Progenitor cell of endocrine pancreas (in vitro differentiated cells): ENCODE data around the gene WFDC6. TPM values are rescaled to one million over a fixed set of nuclear protein-coding genes. Genes with fewer than 3 reads are reported as not detected.
A peak's percentile ranks its signal among the peaks of the same experiment; 100 is the strongest.

Experiments used
- DNase-seq: peaks from one replicate; pipeline ENCODE4 v3.0.0; 2021; ENCODE audit warnings: low spot score; ENCODE audit not compliant: unreplicated experiment
- H3K27ac Mint-ChIP-seq: 2 replicates; pipeline ENCODE4 v1.8.0; 2021; ENCODE audit warnings: mild to moderate bottlenecking, moderate library complexity, mixed read lengths
- H3K27me3 Mint-ChIP-seq: 2 replicates; pipeline ENCODE4 v1.8.0; 2021; ENCODE audit warnings: mixed read lengths
- H3K36me3 Mint-ChIP-seq: 2 replicates; pipeline ENCODE4 v1.8.0; 2022; ENCODE audit warnings: mixed read lengths; ENCODE audit not compliant: insufficient read depth
- H3K4me1 Mint-ChIP-seq: 2 replicates; pipeline ENCODE4 v1.8.0; 2021; ENCODE audit warnings: low read depth, mixed read lengths
- H3K4me3 Mint-ChIP-seq: 2 replicates; pipeline ENCODE4 v1.8.0; 2021; ENCODE audit warnings: low read depth, mild to moderate bottlenecking, moderate library complexity, mixed read lengths
- H3K9me3 Mint-ChIP-seq: 2 replicates; pipeline ENCODE4 v1.8.0; 2021; ENCODE audit warnings: low read depth, mixed read lengths
- CTCF ChIP-seq: fragments of 200-600 bp; sonication (generic); IDR thresholded peaks from one replicate; pipeline ENCODE4 v1.5.0; 2021; ENCODE audit warnings: antibody characterized with exemption, mild to moderate bottlenecking; ENCODE audit not compliant: unreplicated experiment
- total RNA-seq: library from RNA; stranded (reverse); gene quantifications from 2 replicates; pipeline ENCODE4 v1.2.1, GENCODE V29; 2021

The WFDC6 gene
- total RNA-seq, 1 donor from 2014 or later = not detected

DNA sequence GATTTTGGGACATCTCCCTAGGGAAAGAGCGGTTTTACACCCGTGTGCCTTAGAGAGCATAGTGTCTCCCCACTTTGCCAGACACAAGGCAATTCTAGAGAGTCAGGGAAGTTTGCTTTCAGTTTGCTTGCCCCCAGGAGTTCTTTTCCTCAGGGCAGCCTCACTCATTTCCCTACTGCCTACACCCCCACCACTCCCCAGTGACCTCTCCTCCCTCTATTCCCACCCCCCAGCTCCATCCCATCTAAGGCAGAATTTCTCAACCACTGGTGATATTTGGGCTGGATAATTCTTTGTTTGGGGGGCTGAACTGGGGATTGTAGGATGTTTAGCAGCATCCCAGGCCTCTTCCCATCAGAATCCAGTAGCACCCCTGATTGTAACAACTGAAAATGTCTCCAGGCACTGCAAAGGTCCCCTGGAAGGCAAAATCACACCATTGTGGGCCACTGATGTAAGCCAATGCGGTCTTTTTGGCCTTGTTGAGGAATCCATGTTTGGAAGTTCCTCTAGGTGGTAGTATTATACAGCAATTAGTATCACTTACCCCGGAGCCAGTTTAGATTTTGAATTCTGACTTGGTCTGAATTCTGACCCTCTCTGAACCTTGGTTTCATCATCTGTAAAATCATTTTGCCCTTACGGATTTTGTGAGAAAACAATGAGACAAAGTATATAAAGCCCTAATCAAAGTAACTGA lies 6.6 kb upstream of the WFDC6 start:
- Mint-ChIP-seq H3K27ac (no peak overlapping the region), H3K4me1 (no peaks in the 10 kb centered on the region), H3K4me3 (no peak overlapping the region), H3K9me3 (peaks cover 3% of the 10 kb centered on the region), H3K27me3 (peaks cover 34% of the 10 kb centered on the region), H3K36me3 (no peaks in the 10 kb centered on the region)
- DNase-seq = no peak
- TF ChIP-seq CTCF = peak; percentile 57

- H3K27ac Mint-ChIP-seq = no peak overlapping the region
- DNase-seq = no peak
- H3K4me3 Mint-ChIP-seq = no peak overlapping the region
- H3K9me3 Mint-ChIP-seq = peaks cover 1% of the 10 kb centered on the region
- H3K36me3 Mint-ChIP-seq = no peaks in the 10 kb centered on the region
- peaks cover 37% of the 10 kb centered on the region for H3K27me3 Mint-ChIP-seq
- no peak for TF ChIP-seq CTCF
- H3K4me1 Mint-ChIP-seq = no peaks in the 10 kb centered on the region
Observed at GRCh38 chr20:45545351-45545750, 6.1 kb upstream of the WFDC6 start.

GRCh38 chr20:45538209-45538799 lies 978 bp downstream of the WFDC6 start:
- Mint-ChIP-seq H3K4me3 (no peak overlapping the region), H3K27ac (no peak overlapping the region), H3K4me1 (no peaks in the 10 kb centered on the region), H3K27me3 (peaks cover 20% of the 10 kb centered on the region), H3K36me3 (no peaks in the 10 kb centered on the region), H3K9me3 (no peaks in the 10 kb centered on the region)
- peak; percentile 24 for TF ChIP-seq CTCF
- DNase-seq = no peak

DNA sequence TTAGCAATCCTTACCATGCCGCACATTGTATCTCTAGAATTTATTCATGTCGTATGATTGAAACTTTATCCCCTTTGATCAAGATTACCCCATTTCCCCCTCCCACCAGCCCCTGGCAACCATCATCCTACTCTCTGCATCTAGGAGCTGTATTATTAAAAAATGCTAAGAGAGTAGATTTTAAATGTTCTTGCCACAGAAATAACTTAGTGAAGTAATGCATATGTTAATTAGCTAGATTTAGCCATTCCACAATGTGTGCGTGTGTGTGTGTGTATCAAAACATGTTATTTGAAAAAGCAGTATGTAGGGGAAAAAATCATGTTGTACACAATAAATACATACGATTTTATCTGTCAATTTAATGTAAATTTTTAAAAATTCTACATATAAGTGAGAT lies 12.0 kb downstream of the WFDC6 start:
- peaks cover 36% of the 10 kb centered on the region for H3K27me3 Mint-ChIP-seq
- no peak for DNase-seq
- TF ChIP-seq CTCF = no peak
- no peaks in the 10 kb centered on the region for H3K4me1 Mint-ChIP-seq
- H3K9me3 Mint-ChIP-seq = peaks cover 3% of the 10 kb centered on the region
- H3K27ac Mint-ChIP-seq = no peak overlapping the region
- H3K4me3 Mint-ChIP-seq = no peak overlapping the region
- no peaks in the 10 kb centered on the region for H3K36me3 Mint-ChIP-seq

DNA sequence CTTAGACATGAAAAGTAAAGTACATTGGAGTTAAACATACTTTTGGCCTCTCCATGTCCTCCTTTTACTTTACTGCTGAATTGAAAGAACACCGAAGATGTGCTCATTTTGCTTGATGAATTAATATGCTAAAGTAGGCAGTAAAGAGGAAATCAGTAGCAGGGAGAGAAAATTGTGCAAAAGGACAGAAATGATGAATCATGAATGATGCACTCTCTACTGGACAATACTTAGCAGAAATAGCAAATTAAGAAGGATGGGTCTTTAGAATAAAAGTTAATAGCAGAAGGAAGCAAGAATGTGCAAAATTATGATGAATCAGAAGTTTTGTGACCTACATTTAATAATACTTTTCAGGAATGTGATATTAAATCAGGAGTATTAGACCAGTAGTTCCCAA lies 15.5 kb downstream of the WFDC6 start:
- TF ChIP-seq CTCF = no peak
- H3K27me3 Mint-ChIP-seq = peaks cover 40% of the 10 kb centered on the region

More for the DNA sequence above, 15.5 kb downstream of the WFDC6 start:
- Mint-ChIP-seq H3K9me3 (no peaks in the 10 kb centered on the region), H3K4me3 (no peak overlapping the region), H3K36me3 (no peaks in the 10 kb centered on the region), H3K4me1 (no peaks in the 10 kb centered on the region), H3K27ac (no peak overlapping the region)
- DNase-seq = no peak
